Endothelial cell of umbilical vein (primary cell): ENCODE data around the gene ZNF519. TPM values are rescaled to one million over a fixed set of nuclear protein-coding genes. Genes with fewer than 3 reads are reported as not detected.

Source experiments
- BruUV-seq: library from RNA; stranded (reverse); fragments of 400-500 nt; replicated peaks from 2 replicates; lab custom pipeline; 2021; lab: Mats Ljungman, UMichigan
- CTCF ChIA-PET: fragments of 300-600, 350-600 bp; sonication (Branson Sonifier 250); formaldehyde crosslinking; loops from one replicate; lab custom pipeline; 2021; ENCODE audit warnings: antibody characterized with exemption, inconsistent platforms; lab: Charles Lee
- POLR2A ChIA-PET: fragments of 300-600, 350-600 bp; sonication (Branson Sonifier 250); formaldehyde crosslinking; loops from one replicate; lab custom pipeline; 2021; ENCODE audit warnings: antibody characterized with exemption, inconsistent platforms; lab: Charles Lee
- DNase-seq: peaks from one replicate; pipeline ENCODE4 v3.0.0-alpha.2; 2011; ENCODE audit warnings: low read depth, low spot score
- FAIRE-seq: peaks from 2 replicates; lab custom pipeline; 2011; peaks lifted over from hg19 to GRCh38; lab: Jason Lieb, UNC
- H2AFZ ChIP-seq: 2 replicates; pipeline ENCODE4 v1.6.0; 2012; ENCODE audit warnings: low read depth, low read length, control low read depth, inconsistent platforms
- H3K27ac ChIP-seq: 2 replicates; pipeline ENCODE4 v1.5.1; 2011; ENCODE audit warnings: low read depth, mild to moderate bottlenecking, control low read depth, low read length, moderate library complexity; ENCODE audit not compliant: insufficient read depth
- H3K27me3 ChIP-seq, 2 experiments: 2 replicates each; pipeline versions ENCODE4 v1.6.0 to v1.6.1; 2011; ENCODE audit warnings: low read length in 2 of 2, mixed read lengths in 1 of 2; ENCODE audit not compliant: control insufficient read depth in 2 of 2, insufficient read depth in 2 of 2
- H3K36me3 ChIP-seq, 2 experiments: 2 replicates in 1 of 2; 3 replicates in 1 of 2; pipeline ENCODE4 v1.5.1; 2011; ENCODE audit warnings: low read length in 2 of 2, mild to moderate bottlenecking in 1 of 2, moderate library complexity in 1 of 2; ENCODE audit not compliant: control insufficient read depth in 2 of 2, insufficient read depth in 2 of 2; ENCODE audit errors: extremely low read depth in 1 of 2
- H3K4me1 ChIP-seq: 3 replicates; pipeline ENCODE4 v1.5.1; 2011; ENCODE audit warnings: mild to moderate bottlenecking, low read length; ENCODE audit not compliant: control insufficient read depth, insufficient read depth; ENCODE audit errors: extremely low read depth
- H3K4me2 ChIP-seq: 2 replicates; pipeline ENCODE4 v1.6.1; 2011; ENCODE audit warnings: low read length, control low read depth, mixed read lengths; ENCODE audit not compliant: insufficient read depth
- H3K4me3 ChIP-seq, 3 experiments: fragments of 200-600 bp in 1 of 3; sonication (generic), shearing (Covaris generic) in 1 of 3; replicated peaks in 1 of 3; 2 replicates each; pipeline ENCODE4 v1.5.1; 2011 to 2016; ENCODE audit warnings: control low read depth in 3 of 3, low read length in 3 of 3, mild to moderate bottlenecking in 2 of 3, inconsistent platforms in 1 of 3, low read depth in 1 of 3, moderate library complexity in 1 of 3; ENCODE audit not compliant: insufficient read depth in 1 of 3
- H3K79me2 ChIP-seq: 2 replicates; pipeline ENCODE4 v1.6.0; 2012; ENCODE audit warnings: low read length, inconsistent platforms; ENCODE audit not compliant: control insufficient read depth, insufficient read depth
- H3K9ac ChIP-seq: replicated peaks from 2 replicates; pipeline ENCODE3; 2011; ENCODE audit warnings: low read length, control low read depth; ENCODE audit not compliant: insufficient read depth; ENCODE audit errors: extremely low read depth
- H3K9me1 ChIP-seq: replicated peaks from 3 replicates; pipeline ENCODE4 v1.6.0; 2011; ENCODE audit warnings: mild to moderate bottlenecking, low read length; ENCODE audit not compliant: control insufficient read depth, insufficient read depth; ENCODE audit errors: extremely low read depth
- H3K9me3 ChIP-seq: replicated peaks from 2 replicates; pipeline ENCODE4 v1.5.1; 2012; ENCODE audit warnings: low read length, inconsistent platforms; ENCODE audit not compliant: control insufficient read depth, insufficient read depth
- H4K20me1 ChIP-seq: replicated peaks from 2 replicates; pipeline ENCODE3; 2011; ENCODE audit warnings: mild to moderate bottlenecking, low read length; ENCODE audit not compliant: control insufficient read depth, insufficient read depth; ENCODE audit errors: extremely low read depth
- EZH2 ChIP-seq: IDR thresholded peaks from 2 replicates; pipeline ENCODE4 v1.6.1; 2012; ENCODE audit warnings: borderline replicate concordance, low read depth, mild to moderate bottlenecking, moderate library complexity, low read length, inconsistent platforms; ENCODE audit not compliant: severe bottlenecking
- FOS ChIP-seq: IDR thresholded peaks from 2 replicates; pipeline ENCODE4 v1.6.1; 2011; ENCODE audit warnings: mild to moderate bottlenecking, low read length, moderate library complexity, borderline replicate concordance; ENCODE audit not compliant: insufficient read depth
- GATA2 ChIP-seq: IDR thresholded peaks from 2 replicates; pipeline ENCODE4 v1.7.0; 2011; ENCODE audit warnings: low read depth, mild to moderate bottlenecking, moderate library complexity, mixed read lengths, low read length; ENCODE audit not compliant: insufficient read length, insufficient read depth
- JUN ChIP-seq: IDR thresholded peaks from 2 replicates; pipeline ENCODE4 v1.6.1; 2011; ENCODE audit warnings: borderline replicate concordance, low read depth; ENCODE audit not compliant: insufficient read length, insufficient read depth
- MYC ChIP-seq: IDR thresholded peaks from one replicate; pipeline ENCODE4 v1.6.1; 2011; ENCODE audit warnings: mild to moderate bottlenecking, low read depth, low read length
- POLR2A ChIP-seq: IDR thresholded peaks from 2 replicates; pipeline ENCODE4 v1.6.1; 2012; ENCODE audit warnings: low read depth, mild to moderate bottlenecking, control low read depth, low read length
- POLR2AphosphoS5 ChIP-seq: IDR thresholded peaks from 2 replicates; pipeline ENCODE4 v1.6.1; 2012; ENCODE audit warnings: low read depth, mild to moderate bottlenecking, control low read depth, low read length, moderate library complexity; ENCODE audit not compliant: insufficient read depth
- dilution Hi-C: fragments of 300-500 bp; cut with MboI; formaldehyde crosslinking; loops from one replicate; pipeline ENCODE4 v1.15.0; 2019; ENCODE audit warnings: low sequenced_read_pairs; ENCODE audit not compliant: extremely low pct_ligation_motif_present
- intact Hi-C: fragments of 100-400 bp; cut with micrococcal nuclease; formaldehyde crosslinking; loops from one replicate; pipeline ENCODE4 v1.10.0; 2022
- polyA plus RNA-seq, 4 experiments: library from polyadenylated mRNA; depleted of rRNA in 3 of 4; stranded (reverse) in 3 of 4; unstranded in 1 of 4; fragments of >200 nt; gene quantifications; 2 replicates each; pipeline versions ENCODE4 v1.2.1 to v1.2.3, GENCODE V29; 2011 to 2012; ENCODE audit warnings: missing spikeins in 1 of 4
- total RNA-seq: library from RNA; stranded (reverse); gene quantifications from 2 replicates; pipeline ENCODE4 v1.2.3, GENCODE V29; 2021
- TF ChIP-seq, protein P1 (sequence below), 2 donors: IDR thresholded peaks; 1 replicate in 1 of 2; 2 replicates in 1 of 2; pipeline ENCODE4 v1.5.1; 2011; ENCODE audit warnings: low read length in 2 of 2, mild to moderate bottlenecking in 2 of 2, moderate library complexity in 2 of 2, control low read depth in 1 of 2, inconsistent platforms in 1 of 2, low read depth in 1 of 2; ENCODE audit not compliant: insufficient read depth in 1 of 2; ENCODE audit errors: extremely low read depth in 1 of 2
- TF ChIP-seq, protein P2 (sequence below): IDR thresholded peaks from 2 replicates; pipeline ENCODE4 v1.6.1; 2011; ENCODE audit not compliant: insufficient read depth, insufficient read length

Gene ZNF519
- total and polyA plus RNA-seq, 2 donors (not counting 3 experiments of a cell fraction or from before 2014, with no cell fraction given) = 2.1 to 7.1 TPM

- no peaks in the 10 kb centered on the region for H3K9me1 ChIP-seq
- H3K9ac ChIP-seq = no peak overlapping the region
- BruUV-seq = no TSS peak
- H3K4me3 ChIP-seq = no peak overlapping the region
- no peaks in the 10 kb centered on the region for H3K79me2 ChIP-seq
- FAIRE-seq (no peak), DNase-seq (no peak)
- no peaks in the 10 kb centered on the region for H3K36me3 ChIP-seq
- no peaks in the 10 kb centered on the region for H3K9me3 ChIP-seq
- H3K27me3 ChIP-seq = no peaks in the 10 kb centered on the region
- H3K27ac ChIP-seq = no peak overlapping the region
- intact Hi-C loops (no loop called here), dilution Hi-C loops (no loop called here)
- no peak overlapping the region for H3K4me2 ChIP-seq
- no peaks in the 10 kb centered on the region for H3K4me1 ChIP-seq
- H2AFZ ChIP-seq = no peak overlapping the region
- no peaks in the 10 kb centered on the region for H4K20me1 ChIP-seq
- POLR2A ChIA-PET = no interaction called here
- TF ChIP-seq POLR2AphosphoS5 (no peak), EZH2 (no peak), FOS (no peak), GATA2 (no peak), JUN (no peak), POLR2A (no peak), MYC (no peak)
- TF ChIP-seq, protein P1, sequence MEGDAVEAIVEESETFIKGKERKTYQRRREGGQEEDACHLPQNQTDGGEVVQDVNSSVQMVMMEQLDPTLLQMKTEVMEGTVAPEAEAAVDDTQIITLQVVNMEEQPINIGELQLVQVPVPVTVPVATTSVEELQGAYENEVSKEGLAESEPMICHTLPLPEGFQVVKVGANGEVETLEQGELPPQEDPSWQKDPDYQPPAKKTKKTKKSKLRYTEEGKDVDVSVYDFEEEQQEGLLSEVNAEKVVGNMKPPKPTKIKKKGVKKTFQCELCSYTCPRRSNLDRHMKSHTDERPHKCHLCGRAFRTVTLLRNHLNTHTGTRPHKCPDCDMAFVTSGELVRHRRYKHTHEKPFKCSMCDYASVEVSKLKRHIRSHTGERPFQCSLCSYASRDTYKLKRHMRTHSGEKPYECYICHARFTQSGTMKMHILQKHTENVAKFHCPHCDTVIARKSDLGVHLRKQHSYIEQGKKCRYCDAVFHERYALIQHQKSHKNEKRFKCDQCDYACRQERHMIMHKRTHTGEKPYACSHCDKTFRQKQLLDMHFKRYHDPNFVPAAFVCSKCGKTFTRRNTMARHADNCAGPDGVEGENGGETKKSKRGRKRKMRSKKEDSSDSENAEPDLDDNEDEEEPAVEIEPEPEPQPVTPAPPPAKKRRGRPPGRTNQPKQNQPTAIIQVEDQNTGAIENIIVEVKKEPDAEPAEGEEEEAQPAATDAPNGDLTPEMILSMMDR (IDR thresholded peaks at IDR 0.05; ENCODE audit: extremely low read depth in 1 of 2, insufficient read depth in 1 of 2, low read depth in 1 of 2, low read length in 2 of 2) = no peak
- TF ChIP-seq, protein P2, sequence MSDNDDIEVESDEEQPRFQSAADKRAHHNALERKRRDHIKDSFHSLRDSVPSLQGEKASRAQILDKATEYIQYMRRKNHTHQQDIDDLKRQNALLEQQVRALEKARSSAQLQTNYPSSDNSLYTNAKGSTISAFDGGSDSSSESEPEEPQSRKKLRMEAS = no peak
- CTCF ChIA-PET = no interaction called here
Measured at GRCh38 chr18:14098428-14098827, 33.8 kb downstream of the ZNF519 start.
